K562 (cell line): ENCODE measurements around the gene ZDHHC19. TPM values are rescaled to one million over a fixed set of nuclear protein-coding genes. Genes with fewer than 3 reads are reported as not detected.

Experiments used
- ATAC-seq: fragments of 200-7000 bp; cut with Tn5 transposase; 3 replicates; pipeline ENCODE4 v1.9.1; 2020; ENCODE audit warnings: moderate library complexity
- BruUV-seq: library from RNA; stranded (reverse); fragments of 400-500 nt; replicated peaks from 2 replicates; lab custom pipeline; 2021; lab: Mats Ljungman, UMichigan
- CTCF ChIA-PET: fragments of 300-600 bp; formaldehyde crosslinking; extraction: SDS; loops from one replicate; lab custom pipeline; 2021; ENCODE audit warnings: low intra/inter-chr PET ratio; lab: Yijun Ruan, JAX
- POLR2A ChIA-PET: fragments of 300-600, 350-650 bp; sonication (Branson Sonifier 250); formaldehyde crosslinking; extraction: SDS; loops from one replicate; lab custom pipeline; 2021; ENCODE audit warnings: antibody characterized with exemption, inconsistent platforms; lab: Yijun Ruan, JAX
- DNase-seq, 4 experiments: peaks; one replicate each; pipeline versions ENCODE4 v3.0.0 to v3.0.0-alpha.2; 2011 to 2018; ENCODE audit warnings: low spot score in 3 of 4, mixed read lengths in 3 of 4; ENCODE audit errors: extremely low read depth in 1 of 4
- FAIRE-seq: peaks from 2 replicates; lab custom pipeline; 2011; peaks lifted over from hg19 to GRCh38; lab: Jason Lieb, UNC
- H2AFZ ChIP-seq: 2 replicates; pipeline ENCODE4 v1.6.0; 2011; ENCODE audit warnings: low read depth, low read length, control low read depth, inconsistent platforms
- H3K27ac ChIP-seq: fragments of 200-600 bp; 3 replicates; pipeline ENCODE4 v1.8.0; 2011; ENCODE audit warnings: low read depth, mild to moderate bottlenecking, control low read depth, inconsistent platforms, low read length, moderate library complexity, mixed read lengths; ENCODE audit errors: extremely low read depth
- H3K27me3 ChIP-seq, 2 experiments: fragments of 300-600 bp in 1 of 2; 2 replicates in 1 of 2; 3 replicates in 1 of 2; pipeline versions ENCODE4 v1.6.0 to v1.8.0; 2011; ENCODE audit warnings: inconsistent platforms in 2 of 2, low read length in 2 of 2, mild to moderate bottlenecking in 1 of 2, mixed read lengths in 1 of 2, moderate library complexity in 1 of 2; ENCODE audit not compliant: control insufficient read depth in 2 of 2, insufficient read depth in 2 of 2
- H3K36me3 ChIP-seq: fragments of 300-600 bp; 3 replicates; pipeline ENCODE4 v1.8.0; 2011; ENCODE audit warnings: mild to moderate bottlenecking, low read length, inconsistent platforms; ENCODE audit not compliant: control insufficient read depth, insufficient read depth
- H3K4me1 ChIP-seq, 2 experiments: fragments of 200-600 bp in 1 of 2; replicated peaks in 1 of 2; 2 replicates in 1 of 2; 3 replicates in 1 of 2; pipeline versions ENCODE4 v1.5.1 to v1.8.0; 2011; ENCODE audit warnings: inconsistent platforms in 2 of 2, low read length in 2 of 2, mild to moderate bottlenecking in 1 of 2, mixed read lengths in 1 of 2, moderate library complexity in 1 of 2; ENCODE audit not compliant: control insufficient read depth in 2 of 2, insufficient read depth in 2 of 2
- H3K4me2 ChIP-seq: 2 replicates; pipeline ENCODE4 v1.6.1; 2011; ENCODE audit warnings: low read length, control low read depth, inconsistent platforms, mixed read lengths; ENCODE audit not compliant: insufficient read depth
- H3K4me3 ChIP-seq: fragments of 200-600 bp; sonication (generic), shearing (Covaris generic); 2 replicates; pipeline ENCODE4 v1.5.1; 2016; ENCODE audit warnings: control low read depth, inconsistent platforms
- H3K79me2 ChIP-seq: fragments of 200-600 bp; 3 replicates; pipeline ENCODE4 v1.8.0; 2011; ENCODE audit warnings: low read length, inconsistent platforms; ENCODE audit not compliant: control insufficient read depth, insufficient read depth
- H3K9ac ChIP-seq, 2 experiments: 2 replicates each; pipeline versions ENCODE4 v1.6.0 to v1.6.1; 2011; ENCODE audit warnings: low read depth in 2 of 2, low read length in 2 of 2, control low read depth in 1 of 2, inconsistent platforms in 1 of 2, mild to moderate bottlenecking in 1 of 2, mixed read lengths in 1 of 2; ENCODE audit not compliant: insufficient read depth in 1 of 2
- H3K9me1 ChIP-seq: one replicate; pipeline ENCODE4 v1.6.0; 2011; ENCODE audit warnings: inconsistent platforms, mild to moderate bottlenecking, low read length, moderate library complexity; ENCODE audit not compliant: control insufficient read depth, insufficient read depth
- H3K9me3 ChIP-seq: replicated peaks from 2 replicates; pipeline ENCODE4 v1.5.1; 2011; ENCODE audit warnings: low read depth, low read length, inconsistent platforms; ENCODE audit not compliant: control insufficient read depth, insufficient read depth
- H4K20me1 ChIP-seq: replicated peaks from 2 replicates; pipeline ENCODE4 v1.6.1; 2011; ENCODE audit warnings: low read length, inconsistent platforms, mixed read lengths; ENCODE audit not compliant: control insufficient read depth, insufficient read depth
- DNMT1 ChIP-seq: fragments of 450-650 bp; IDR thresholded peaks from 2 replicates; pipeline ENCODE4 v1.6.1; 2016; ENCODE audit warnings: antibody characterized with exemption, mild to moderate bottlenecking
- GATAD2A ChIP-seq: fragments of 450-650 bp; IDR thresholded peaks from 2 replicates; pipeline ENCODE4 v1.6.1; 2017
- HDAC8 ChIP-seq: fragments of 450-650 bp; IDR thresholded peaks from 2 replicates; pipeline ENCODE4 v1.6.1; 2016; ENCODE audit warnings: mild to moderate bottlenecking, missing genetic modification characterization, moderate library complexity, missing compliant biosample characterization
- MIER1 ChIP-seq: fragments of 450-650 bp; IDR thresholded peaks from 2 replicates; pipeline ENCODE4 v1.6.1; 2016; ENCODE audit warnings: antibody characterized with exemption, mild to moderate bottlenecking, low read depth
- NCOA4 ChIP-seq: fragments of 450-650 bp; IDR thresholded peaks from 2 replicates; pipeline ENCODE4 v1.6.1; 2018; ENCODE audit warnings: mild to moderate bottlenecking; ENCODE audit not compliant: partially characterized antibody
- RAD21 ChIP-seq, 2 experiments: fragments of 250-450 bp in 1 of 2; fragments of 450-650 bp in 1 of 2; sonication (Bioruptor Pico) in 1 of 2; formaldehyde crosslinking in 1 of 2; IDR thresholded peaks in 1 of 2; conservative IDR thresholded peaks in 1 of 2; 2 replicates each; pipeline versions ENCODE4 v1.4.0 to v1.8.0; 2020 to 2022; ENCODE audit warnings: mild to moderate bottlenecking in 2 of 2, moderate library complexity in 1 of 2
- RBM14 ChIP-seq: fragments of 200-400 bp; formaldehyde crosslinking; IDR thresholded peaks from 2 replicates; pipeline ENCODE4 v1.6.1; 2018; ENCODE audit warnings: low read depth, mild to moderate bottlenecking, low read length, moderate library complexity, borderline replicate concordance; ENCODE audit not compliant: insufficient read depth
- TFAM ChIP-seq: fragments of 250-450 bp; sonication (Bioruptor Pico); conservative IDR thresholded peaks from 2 replicates; pipeline ENCODE4 v1.5.0; 2021; ENCODE audit warnings: mild to moderate bottlenecking, moderate library complexity
- ZBTB34 ChIP-seq: fragments of 250-450 bp; sonication (Bioruptor Pico); IDR thresholded peaks from 2 replicates; pipeline ENCODE4 v1.8.0; 2021; ENCODE audit warnings: mild to moderate bottlenecking, moderate library complexity
- ZNF12 ChIP-seq: sonication (generic); formaldehyde crosslinking; IDR thresholded peaks from 2 replicates; pipeline ENCODE4 v1.4.0; 2020; ENCODE audit warnings: mild to moderate bottlenecking, missing genetic modification reagents
- ZNF124 ChIP-seq: sonication (generic); formaldehyde crosslinking; IDR thresholded peaks from 2 replicates; pipeline ENCODE4 v1.8.1; 2022; ENCODE audit warnings: missing genetic modification reagents
- ZNF24 ChIP-seq: fragments of 450-650 bp; IDR thresholded peaks from 2 replicates; pipeline ENCODE4 v1.6.1; 2016
- ZNF282 ChIP-seq: sonication (generic); formaldehyde crosslinking; IDR thresholded peaks from 2 replicates; pipeline ENCODE4 v1.8.1; 2023; ENCODE audit warnings: missing genetic modification reagents
- ZNF3 ChIP-seq: fragments of 250-450 bp; sonication (Bioruptor Pico); IDR thresholded peaks from 2 replicates; pipeline ENCODE4 v1.5.0; 2021; ENCODE audit warnings: mild to moderate bottlenecking, moderate library complexity
- WGBS: fragments of 100-300 bp; shearing (Covaris generic); methylation state at CpG from one replicate; pipeline ENCODE4 v1.1.6; 2016; ENCODE audit warnings: low coverage, mixed read lengths; ENCODE audit not compliant: insufficient coverage; ENCODE audit errors: missing lambda C conversion rate; 5-methylcytosine and 5-hydroxymethylcytosine counted together
- in situ Hi-C: fragments of 300-500 bp; cut with MboI; formaldehyde crosslinking; loops from 4 replicates; pipeline ENCODE4 v1.15.0; 2018; ENCODE audit warnings: inconsistent platforms, mixed read lengths
- intact Hi-C: fragments of 100-400 bp; cut with micrococcal nuclease; formaldehyde crosslinking; loops from 2 replicates; pipeline ENCODE4 v1.14.2; 2022
- polyA plus RNA-seq, 8 experiments: library from polyadenylated mRNA; depleted of rRNA in 4 of 8; stranded (reverse) in 5 of 8; unstranded in 3 of 8; fragments of >200 nt; fragmentation: Nextera tagmentation in 2 of 8; fragmentation: Illumina TruSeq in 1 of 8; extraction: Ambion mirVana in 2 of 8; extraction: Trizol in 1 of 8; gene quantifications; 2 replicates each; pipeline versions ENCODE4 v1.2.1 to v1.2.3, GENCODE V29; 2011 to 2014; ENCODE audit warnings: inconsistent platforms in 1 of 8, missing spikeins in 1 of 8
- total RNA-seq, 7 experiments: library from RNA; depleted of rRNA in 6 of 7; stranded (reverse); fragments of >200 nt in 6 of 7; fragmentation: Illumina TruSeq in 2 of 7; extraction: Trizol in 2 of 7; gene quantifications; 2 replicates each; pipeline versions ENCODE4 v1.2.1 to v1.2.3, GENCODE V29; 2011 to 2021; ENCODE audit warnings: low replicate concordance in 1 of 7
- TF ChIP-seq, protein P1 (sequence below): sonication (generic); formaldehyde crosslinking; IDR thresholded peaks from 2 replicates; pipeline ENCODE4 v1.8.0; 2022; ENCODE audit warnings: missing genetic modification reagents, mild to moderate bottlenecking, borderline replicate concordance
- TF ChIP-seq, protein P2 (sequence below): sonication (generic); formaldehyde crosslinking; IDR thresholded peaks from 2 replicates; pipeline ENCODE4 v1.8.0; 2022; ENCODE audit warnings: missing genetic modification reagents, mild to moderate bottlenecking, borderline replicate concordance

ZDHHC19 gene
- total and polyA plus RNA-seq, 9 of the 15 experiments (the other 6 are each of a cell fraction or from before 2014, with no cell fraction given) = 0.40 to 5.5 (median 1.1) TPM

GRCh38 chr3:196241704-196242103 lies 30.5 kb upstream of the ZDHHC19 start:
- Histone ChIP-seq H3K27ac (no peak overlapping the region), H3K79me2 (no peaks in the 10 kb centered on the region), H4K20me1 (no peaks in the 10 kb centered on the region), H3K9me3 (no peaks in the 10 kb centered on the region), H3K4me1 (peaks cover 0 to 9% of the 10 kb centered on the region in 2 experiments; a peak in 2 of 5 replicates), H3K4me3 (no peak overlapping the region), H3K27me3 (no peaks in the 10 kb centered on the region), H3K9me1 (no peaks in the 10 kb centered on the region), H3K9ac (no peak overlapping the region), H2AFZ (no peak overlapping the region), H3K36me3 (peaks cover 72% of the 10 kb centered on the region), H3K4me2 (no peak overlapping the region)
- 93% methylated on average over 8 of the region's 8 CpGs for WGBS
- ChIA-PET POLR2A (interaction anchor here (0.7 kb wide), 1 partner anchor 13 kb away, joined by 3 read pairs; no protein-coding TSS in a partner anchor), CTCF (no interaction called here)
- TF ChIP-seq RBM14 (no peak), NCOA4 (no peak), GATAD2A (no peak), ZBTB34 (CRISPR knock-in tag) (no peak), MIER1 (no peak), HDAC8 (tag) (no peak), TFAM (CRISPR knock-in tag) (no peak), ZNF12 (CRISPR knock-in tag) (no peak), ZNF282 (CRISPR knock-in tag) (no peak), ZNF3 (CRISPR knock-in tag) (no peak), RAD21 (CRISPR knock-in tag; conservative IDR thresholded peaks at IDR 0.05 in 1 of 2, IDR thresholded peaks at IDR 0.05 in 1 of 2) (no peak), DNMT1 (no peak), ZNF124 (no peak), ZNF24 (no peak)
- TF ChIP-seq, protein P1, sequence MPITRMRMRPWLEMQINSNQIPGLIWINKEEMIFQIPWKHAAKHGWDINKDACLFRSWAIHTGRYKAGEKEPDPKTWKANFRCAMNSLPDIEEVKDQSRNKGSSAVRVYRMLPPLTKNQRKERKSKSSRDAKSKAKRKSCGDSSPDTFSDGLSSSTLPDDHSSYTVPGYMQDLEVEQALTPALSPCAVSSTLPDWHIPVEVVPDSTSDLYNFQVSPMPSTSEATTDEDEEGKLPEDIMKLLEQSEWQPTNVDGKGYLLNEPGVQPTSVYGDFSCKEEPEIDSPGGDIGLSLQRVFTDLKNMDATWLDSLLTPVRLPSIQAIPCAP (CRISPR knock-in tag) = no peak
- TF ChIP-seq, protein P2, sequence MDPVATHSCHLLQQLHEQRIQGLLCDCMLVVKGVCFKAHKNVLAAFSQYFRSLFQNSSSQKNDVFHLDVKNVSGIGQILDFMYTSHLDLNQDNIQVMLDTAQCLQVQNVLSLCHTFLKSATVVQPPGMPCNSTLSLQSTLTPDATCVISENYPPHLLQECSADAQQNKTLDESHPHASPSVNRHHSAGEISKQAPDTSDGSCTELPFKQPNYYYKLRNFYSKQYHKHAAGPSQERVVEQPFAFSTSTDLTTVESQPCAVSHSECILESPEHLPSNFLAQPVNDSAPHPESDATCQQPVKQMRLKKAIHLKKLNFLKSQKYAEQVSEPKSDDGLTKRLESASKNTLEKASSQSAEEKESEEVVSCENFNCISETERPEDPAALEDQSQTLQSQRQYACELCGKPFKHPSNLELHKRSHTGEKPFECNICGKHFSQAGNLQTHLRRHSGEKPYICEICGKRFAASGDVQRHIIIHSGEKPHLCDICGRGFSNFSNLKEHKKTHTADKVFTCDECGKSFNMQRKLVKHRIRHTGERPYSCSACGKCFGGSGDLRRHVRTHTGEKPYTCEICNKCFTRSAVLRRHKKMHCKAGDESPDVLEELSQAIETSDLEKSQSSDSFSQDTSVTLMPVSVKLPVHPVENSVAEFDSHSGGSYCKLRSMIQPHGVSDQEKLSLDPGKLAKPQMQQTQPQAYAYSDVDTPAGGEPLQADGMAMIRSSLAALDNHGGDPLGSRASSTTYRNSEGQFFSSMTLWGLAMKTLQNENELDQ (CRISPR knock-in tag) = no peak
- ATAC-seq = no peak
- intact Hi-C loops = no loop called here
- no TSS peak for BruUV-seq
- no peak for DNase-seq
- in situ Hi-C loops = no loop called here
- FAIRE-seq = peak; percentile 48
